GM23338 (cell line): ENCODE measurements around the gene AP1G2. TPM values are rescaled to one million over a fixed set of nuclear protein-coding genes. Genes with fewer than 3 reads are reported as not detected.

Experiments used
- ATAC-seq: fragments of 200-7000 bp; cut with Tn5 transposase; 3 replicates; pipeline ENCODE4 v1.9.1; 2020
- DNase-seq: peaks from one replicate; pipeline ENCODE4 v3.0.0-alpha.2; 2015; ENCODE audit warnings: low spot score
- H2AFZ ChIP-seq: fragments of 200-600 bp; sonication (generic); 2 replicates; pipeline ENCODE4 v1.8.0; 2016; ENCODE audit warnings: antibody characterized with exemption, mild to moderate bottlenecking, moderate library complexity
- H3F3A ChIP-seq: fragments of 200-600 bp; sonication (generic); replicated peaks from 2 replicates; pipeline ENCODE4 v1.8.0; 2017; ENCODE audit warnings: antibody characterized with exemption, mixed run types, low read depth
- H3K27ac ChIP-seq: fragments of 200-600 bp; sonication (generic); 2 replicates; pipeline ENCODE4 v1.6.1; 2016; ENCODE audit warnings: low read depth
- H3K27me3 ChIP-seq: fragments of 200-600 bp; sonication (generic); 2 replicates; pipeline ENCODE4 v1.8.0; 2016; ENCODE audit warnings: mild to moderate bottlenecking, mixed run types, moderate library complexity; ENCODE audit not compliant: insufficient read depth
- H3K36me3 ChIP-seq: fragments of 200-600 bp; sonication (generic); 2 replicates; pipeline ENCODE4 v1.8.0; 2016; ENCODE audit warnings: mild to moderate bottlenecking; ENCODE audit not compliant: insufficient read depth
- H3K4me1 ChIP-seq: fragments of 200-600 bp; sonication (generic); 2 replicates; pipeline ENCODE4 v1.8.0; 2016; ENCODE audit warnings: mild to moderate bottlenecking, moderate library complexity; ENCODE audit not compliant: insufficient read depth
- H3K4me2 ChIP-seq: fragments of 200-600 bp; sonication (generic); 2 replicates; pipeline ENCODE4 v1.7.1; 2017; ENCODE audit warnings: mixed run types
- H3K4me3 ChIP-seq: fragments of 200-600 bp; sonication (generic); 2 replicates; pipeline ENCODE4 v1.6.1; 2016; ENCODE audit warnings: mixed run types
- H3K79me2 ChIP-seq: fragments of 200-600 bp; sonication (generic); replicated peaks from 2 replicates; pipeline ENCODE4 v1.8.0; 2017; ENCODE audit warnings: mild to moderate bottlenecking; ENCODE audit not compliant: insufficient read depth
- H3K9me2 ChIP-seq: fragments of 200-600 bp; sonication (generic); 2 replicates; pipeline ENCODE4 v1.8.0; 2017; ENCODE audit not compliant: insufficient read depth
- H4K20me1 ChIP-seq: fragments of 200-600 bp; sonication (generic); replicated peaks from 2 replicates; pipeline ENCODE4 v1.8.0; 2017; ENCODE audit warnings: mild to moderate bottlenecking; ENCODE audit not compliant: insufficient read depth
- H3K27ac Mint-ChIP-seq: 2 replicates; pipeline ENCODE4 v1.8.0; 2020; ENCODE audit warnings: inconsistent platforms, mild to moderate bottlenecking, moderate library complexity, mixed read lengths
- H3K27me3 Mint-ChIP-seq: 3 replicates; pipeline ENCODE4 v1.8.0; 2022; ENCODE audit warnings: low read depth, mild to moderate bottlenecking, moderate library complexity, mixed read lengths, inconsistent platforms; ENCODE audit not compliant: insufficient read depth, poor library complexity
- H3K36me3 Mint-ChIP-seq: 3 replicates; pipeline ENCODE4 v1.8.0; 2021; ENCODE audit warnings: low read depth, mild to moderate bottlenecking, inconsistent platforms, moderate library complexity, mixed read lengths
- H3K4me1 Mint-ChIP-seq: 3 replicates; pipeline ENCODE4 v1.8.0; 2020; ENCODE audit warnings: mild to moderate bottlenecking, inconsistent platforms, mixed read lengths
- H3K4me3 Mint-ChIP-seq: 3 replicates; pipeline ENCODE4 v1.8.0; 2021; ENCODE audit warnings: moderate library complexity, mild to moderate bottlenecking, inconsistent platforms, mixed read lengths
- H3K9me3 Mint-ChIP-seq: 3 replicates; pipeline ENCODE4 v1.8.0; 2020; ENCODE audit warnings: moderate library complexity, mild to moderate bottlenecking, inconsistent platforms, mixed read lengths
- CREB1 ChIP-seq: fragments of 250-450 bp; sonication (Bioruptor Pico); IDR thresholded peaks from 2 replicates; pipeline ENCODE4 v1.5.0; 2020; ENCODE audit warnings: low read depth, mild to moderate bottlenecking, moderate library complexity
- ETS1 ChIP-seq: IDR thresholded peaks from 2 replicates; pipeline ENCODE4 v1.6.1; 2016; ENCODE audit warnings: antibody characterized with exemption
- EZH2 ChIP-seq: fragments of 200-600 bp; sonication (generic); IDR thresholded peaks from one replicate; pipeline ENCODE4 v1.8.0; 2017; ENCODE audit warnings: antibody characterized with exemption, mild to moderate bottlenecking, low read depth; ENCODE audit not compliant: unreplicated experiment
- EZH2phosphoT487 ChIP-seq: fragments of 200-600 bp; sonication (generic); IDR thresholded peaks from one replicate; pipeline ENCODE4 v1.8.1; 2018; ENCODE audit warnings: antibody characterized with exemption; ENCODE audit not compliant: unreplicated experiment
- JUNB ChIP-seq: IDR thresholded peaks from one replicate; pipeline ENCODE4 v1.6.1; 2016; ENCODE audit warnings: antibody characterized with exemption; ENCODE audit not compliant: unreplicated experiment
- NANOG ChIP-seq: IDR thresholded peaks from 2 replicates; pipeline ENCODE4 v1.6.1; 2016; ENCODE audit warnings: antibody characterized with exemption, borderline replicate concordance
- POLR2AphosphoS5 ChIP-seq: IDR thresholded peaks from 2 replicates; pipeline ENCODE4 v1.6.1; 2016; ENCODE audit warnings: antibody characterized with exemption, low read depth
- REST ChIP-seq: IDR thresholded peaks from one replicate; pipeline ENCODE4 v1.6.1; 2018; ENCODE audit warnings: antibody characterized with exemption; ENCODE audit not compliant: unreplicated experiment
- STAT1 ChIP-seq: IDR thresholded peaks from one replicate; pipeline ENCODE4 v1.6.1; 2016; ENCODE audit warnings: antibody characterized with exemption; ENCODE audit not compliant: unreplicated experiment
- ZNF114 ChIP-seq: fragments of 250-450 bp; sonication (Bioruptor Pico); IDR thresholded peaks from 2 replicates; pipeline ENCODE4 v1.5.0; 2020; ENCODE audit warnings: mild to moderate bottlenecking, moderate library complexity
- ZNF331 ChIP-seq: fragments of 250-450 bp; sonication (Bioruptor Pico); IDR thresholded peaks from 2 replicates; pipeline ENCODE4 v1.5.0; 2020; ENCODE audit warnings: low read depth, mild to moderate bottlenecking, moderate library complexity
- ZNF462 ChIP-seq: fragments of 250-450 bp; sonication (Bioruptor Pico); IDR thresholded peaks from 2 replicates; pipeline ENCODE4 v1.5.0; 2020; ENCODE audit warnings: mild to moderate bottlenecking, moderate library complexity
- polyA plus RNA-seq: library from polyadenylated mRNA; unstranded; fragments of >200 nt; fragmentation: Nextera tagmentation; extraction: Ambion mirVana; gene quantifications from 2 replicates; pipeline ENCODE4 v1.2.1, GENCODE V29; 2016
- total RNA-seq: library from RNA; depleted of rRNA; stranded (reverse); fragments of >200 nt; shearing (Covaris generic); gene quantifications from 2 replicates; pipeline ENCODE4 v1.2.3, GENCODE V29; 2014

Gene AP1G2
- total and polyA plus RNA-seq, 2 experiments from 2014 or later: 55.3 to 63.5 TPM

GRCh38 chr14:23609001-23609400 is 41.4 kb upstream of the AP1G2 start:
- Histone ChIP-seq H3K27me3 (no peaks in the 10 kb centered on the region), H4K20me1 (no peaks in the 10 kb centered on the region), H3K36me3 (no peaks in the 10 kb centered on the region), H3K9me2 (peaks cover 8% of the 10 kb centered on the region; the same call in 1 of the 2 replicates), H2AFZ (no peak overlapping the region), H3K79me2 (no peaks in the 10 kb centered on the region), H3K4me3 (no peak overlapping the region), H3F3A (no peaks in the 10 kb centered on the region), H3K4me1 (no peaks in the 10 kb centered on the region), H3K4me2 (no peak overlapping the region), H3K27ac (no peak overlapping the region)
- no peaks in the 10 kb centered on the region; the same call in 2 of the 3 replicates for H3K36me3 Mint-ChIP-seq
- no peak overlapping the region for H3K27ac Mint-ChIP-seq
- H3K27me3 Mint-ChIP-seq: peaks cover 1% of the 10 kb centered on the region
- peaks cover 8% of the 10 kb centered on the region; the same call in 2 of the 3 replicates for H3K9me3 Mint-ChIP-seq
- ATAC-seq (no peak), DNase-seq (no peak)
- H3K4me3 Mint-ChIP-seq: no peak overlapping the region
- TF ChIP-seq JUNB (no peak), EZH2phosphoT487 (no peak), ETS1 (no peak), NANOG (no peak), EZH2 (no peak), STAT1 (no peak), POLR2AphosphoS5 (no peak)
- peaks cover 7% of the 10 kb centered on the region for H3K4me1 Mint-ChIP-seq

- Mint-ChIP-seq H3K27me3 (peaks cover 3% of the 10 kb centered on the region), H3K9me3 (peaks cover 8% of the 10 kb centered on the region; the same call in 2 of the 3 replicates), H3K4me1 (peaks cover 7% of the 10 kb centered on the region)
- TF ChIP-seq EZH2phosphoT487 (no peak), ZNF462 (no peak), ZNF331 (CRISPR knock-in tag) (no peak), CREB1 (CRISPR knock-in tag) (no peak), ZNF114 (CRISPR knock-in tag) (no peak), EZH2 (no peak), JUNB (no peak), REST (no peak), POLR2AphosphoS5 (no peak), NANOG (no peak)
These were observed 40.9 kb upstream of the AP1G2 start for GRCh38 chr14:23608454-23608853.

More at GRCh38 chr14:23608454-23608853, 40.9 kb upstream of the AP1G2 start:
- Histone ChIP-seq H3K27ac (no peak overlapping the region), H3K36me3 (no peaks in the 10 kb centered on the region), H4K20me1 (no peaks in the 10 kb centered on the region), H2AFZ (no peak overlapping the region), H3K27me3 (no peaks in the 10 kb centered on the region), H3K4me3 (no peak overlapping the region), H3K9me2 (peaks cover 8% of the 10 kb centered on the region; the same call in 1 of the 2 replicates), H3K79me2 (no peaks in the 10 kb centered on the region), H3K4me2 (no peak overlapping the region), H3F3A (no peaks in the 10 kb centered on the region), H3K4me1 (no peaks in the 10 kb centered on the region)
- ATAC-seq: no peak
- no peak for DNase-seq
- no peaks in the 10 kb centered on the region; the same call in 2 of the 3 replicates for H3K36me3 Mint-ChIP-seq
- H3K4me3 Mint-ChIP-seq: no peak overlapping the region
- no peak overlapping the region for H3K27ac Mint-ChIP-seq
